Hematopoietic multipotent progenitor cell (in vitro differentiated cells): ENCODE results near the gene FAM193B. TPM values are rescaled to one million over a fixed set of nuclear protein-coding genes. Genes with fewer than 3 reads are reported as not detected.

ENCODE experiments used
- DNase-seq, 3 donors: peaks; one replicate each; pipeline ENCODE4 v3.0.0-alpha.2; 2011 to 2015; ENCODE audit warnings: low read depth in 2 of 3, low spot score in 2 of 3
- total RNA-seq: library from RNA; depleted of rRNA; stranded (reverse); fragments of >200 nt; gene quantifications from one replicate; pipeline ENCODE4 v1.2.3, GENCODE V29; 2012

The FAM193B gene
- total RNA-seq, 1 donor: 35.5 TPM

DNA sequence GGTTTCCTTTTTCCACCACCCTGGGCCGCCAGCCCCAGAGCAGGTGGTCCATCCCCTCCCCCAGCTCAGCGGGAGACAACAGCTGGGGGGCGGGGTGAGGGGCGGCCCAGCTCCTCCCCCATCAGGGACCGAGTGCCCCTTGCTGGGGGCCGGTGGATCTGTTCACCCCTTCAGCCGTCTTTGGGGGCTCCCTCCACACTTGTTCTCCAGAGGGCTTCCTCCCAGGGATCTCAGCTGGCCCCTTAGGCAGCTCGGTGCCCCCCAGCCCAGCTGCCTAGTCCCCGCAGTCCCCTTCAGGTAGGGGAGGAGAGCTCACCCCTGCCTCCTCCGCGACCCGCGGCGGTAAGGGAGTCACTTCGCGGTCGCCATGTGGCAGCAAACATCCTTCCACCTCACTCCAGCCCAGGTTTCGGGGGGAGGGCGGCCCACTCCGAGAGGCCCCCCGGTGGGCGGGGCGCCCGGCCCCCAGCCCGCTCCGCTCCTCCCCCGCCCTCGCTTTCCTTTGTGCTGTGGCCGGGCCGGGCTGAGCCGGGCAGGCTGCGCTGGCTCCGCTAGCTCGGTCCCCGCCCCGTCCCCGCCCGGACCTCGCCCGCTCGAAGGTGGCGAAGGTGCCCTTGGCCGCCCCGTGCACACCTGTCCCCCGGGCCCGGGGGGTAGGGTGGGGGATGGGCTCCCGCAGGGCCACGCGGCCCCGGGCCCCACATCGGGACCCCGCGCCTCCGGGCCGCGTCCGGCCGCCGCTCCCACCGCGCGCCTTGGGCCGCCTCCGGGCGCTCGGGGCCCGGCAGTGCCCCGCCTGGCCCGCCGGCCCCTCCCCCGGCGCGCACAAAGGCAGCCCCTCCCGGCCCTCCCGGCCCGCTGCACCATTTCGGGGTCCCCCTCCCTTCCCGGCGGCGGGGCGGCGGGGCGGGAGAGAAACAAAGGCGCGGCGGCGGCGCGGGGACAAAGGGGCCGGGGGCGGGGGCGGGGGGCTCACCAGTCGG lies 81.6 kb downstream of the FAM193B start:
- DNase-seq: peak in 2 of 3 donors; percentile 71 to 79

DNA sequence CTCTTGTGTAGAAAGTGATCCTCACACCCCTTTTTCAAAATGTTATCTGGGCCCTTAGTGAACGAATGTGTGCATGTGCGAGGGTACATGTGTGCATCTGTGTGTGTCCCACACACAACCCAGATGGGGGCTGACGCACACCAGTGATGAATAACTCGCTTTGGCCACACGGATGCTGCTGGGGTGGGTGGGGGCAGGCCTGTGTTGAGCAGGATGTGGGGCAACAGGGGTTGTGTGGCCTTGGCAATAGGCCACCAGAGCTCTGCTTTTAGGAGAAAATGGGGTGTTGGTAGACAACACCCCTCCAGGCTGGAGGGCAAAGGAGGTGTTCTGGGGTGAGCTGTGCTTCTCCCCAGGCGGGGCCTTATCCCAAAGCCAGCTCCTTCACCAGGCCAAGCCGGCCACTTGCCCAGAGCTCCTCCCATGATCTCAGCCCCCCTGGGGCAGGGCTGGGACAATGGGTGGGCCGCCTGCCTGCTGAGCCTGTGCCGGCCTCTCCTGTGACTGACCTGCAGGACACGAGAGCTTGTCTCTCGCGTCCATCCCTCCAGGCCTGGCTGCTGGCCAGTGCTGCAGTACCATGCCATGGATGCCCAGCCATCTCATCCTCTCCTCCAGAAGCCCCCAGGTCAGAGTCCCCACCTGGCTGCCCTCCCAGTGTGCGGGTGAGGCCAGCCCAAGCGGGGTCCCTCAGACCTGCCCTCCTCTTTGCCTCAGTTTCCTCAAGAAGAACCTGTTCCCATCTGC lies 82.6 kb downstream of the FAM193B start:
- DNase-seq: no peak

DNA sequence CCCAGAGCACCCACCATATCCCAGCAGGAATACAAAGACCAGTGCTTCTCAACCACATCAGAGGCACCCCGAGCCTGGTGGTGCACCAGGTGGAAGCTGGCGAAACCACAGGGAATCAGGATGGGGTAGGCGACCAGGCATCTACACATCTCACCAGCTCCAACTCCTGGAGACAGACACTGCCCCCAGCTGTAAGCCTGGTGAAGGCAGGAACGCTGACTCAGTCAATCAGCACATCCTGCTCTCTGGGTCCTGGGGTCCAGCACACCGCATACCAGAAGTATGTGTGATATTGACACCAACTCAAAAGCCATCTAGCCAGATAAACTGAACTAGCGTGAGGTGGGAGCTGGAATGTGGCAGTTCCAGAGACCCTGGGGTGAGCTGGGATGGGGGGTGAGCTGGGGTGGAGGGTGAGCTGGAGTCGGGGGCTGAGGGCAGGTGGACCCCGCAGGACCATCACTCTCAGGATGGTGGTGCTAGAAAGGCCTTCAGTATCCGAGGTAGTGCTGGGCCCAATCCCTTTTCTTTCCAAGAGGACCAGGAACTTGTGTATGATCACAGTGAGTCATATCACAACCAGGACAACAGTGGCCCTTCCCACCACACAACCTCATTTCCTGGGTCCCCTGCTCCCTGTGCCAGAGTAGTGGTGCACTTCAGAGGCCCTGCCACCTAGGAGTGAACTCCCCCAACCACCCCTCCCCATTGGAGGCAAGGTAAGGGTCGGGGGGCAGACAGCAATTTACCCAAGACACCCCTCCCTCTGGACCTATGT lies 83.4 kb downstream of the FAM193B start:
- no peak for DNase-seq

Other genes starting within 250 kb of the FAM193B start
- gene MXD3, start 242.7 kb downstream of the FAM193B start, total RNA-seq: 11.0 TPM
- 423 TPM for gene LMAN2, start 202.9 kb downstream of the FAM193B start, total RNA-seq
- 46.0 TPM for gene RGS14, start 196.6 kb downstream of the FAM193B start, total RNA-seq
- under 0.01 TPM for gene SLC34A1, start 170.1 kb downstream of the FAM193B start, total RNA-seq
- not detected for gene PFN3, start 153.9 kb downstream of the FAM193B start, total RNA-seq
- 3.2 TPM for gene F12, start 145.0 kb downstream of the FAM193B start, total RNA-seq
- gene GRK6, start 127.9 kb downstream of the FAM193B start, total RNA-seq: 98.0 TPM
- 30.7 TPM for gene PRR7, start 107.7 kb downstream of the FAM193B start, total RNA-seq
- 28.5 TPM for gene DBN1, start 80.9 kb downstream of the FAM193B start, total RNA-seq
- 21.3 TPM for gene PDLIM7, start 57.0 kb downstream of the FAM193B start, total RNA-seq
- gene DOK3, start 44.7 kb downstream of the FAM193B start, total RNA-seq: 57.1 TPM
- gene DDX41, start 37.6 kb downstream of the FAM193B start, total RNA-seq: 166 TPM
- gene TMED9, start 37.6 kb upstream of the FAM193B start, total RNA-seq: 67.9 TPM
- 38.0 TPM for gene B4GALT7, start 45.6 kb upstream of the FAM193B start, total RNA-seq
- gene FAM153A, start 228.3 kb upstream of the FAM193B start, total RNA-seq: 0.27 TPM